SW 1271 (cell line): ENCODE data around the gene MARK4.

Experiments
- DNase-seq, 2 experiments: peaks; one replicate each; lab custom pipeline; 2025; lab: John Stamatoyannopoulos, UW

The MARK4 gene

DNA sequence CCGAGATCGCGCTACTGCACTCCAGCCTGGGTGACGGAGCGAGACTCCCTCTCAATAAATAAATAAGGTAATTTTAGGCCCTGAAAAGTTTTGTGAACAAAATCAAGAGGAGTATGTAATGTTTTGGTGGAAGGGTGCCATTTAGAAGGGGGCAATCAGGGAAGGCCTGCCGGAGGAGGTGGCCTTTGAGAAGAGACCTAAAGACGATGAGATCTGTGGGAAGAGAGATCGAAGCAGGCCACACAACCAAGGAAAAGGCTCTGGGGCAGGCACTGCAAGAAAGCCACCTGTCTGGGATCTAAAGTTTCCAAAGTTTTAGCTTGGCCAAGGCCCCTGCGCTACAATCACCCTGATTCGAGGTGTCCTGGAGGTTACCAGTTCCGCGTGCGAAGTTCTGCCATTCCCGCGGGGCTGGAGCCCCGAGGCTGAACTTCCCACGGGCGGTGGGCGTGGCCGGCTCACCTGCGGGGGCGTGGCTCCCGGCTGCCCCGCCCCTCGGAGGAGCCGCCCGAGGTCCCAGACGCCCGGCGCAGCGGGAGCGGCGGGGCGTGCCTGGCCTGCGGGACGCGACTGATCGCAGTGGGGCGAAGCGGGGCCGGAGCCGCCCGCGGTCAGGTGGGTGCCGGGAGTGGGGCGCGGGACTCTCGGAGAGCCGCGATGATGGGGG is 89.3 kb downstream of the MARK4 start, which contains the start of gene KLC3:
KLC3 (plus strand) TSS at position 519 of the 667 bp plus-strand sequence. CDS start 4,792 bp downstream, outside the sequence.
- DNase-seq, result no peak

GRCh38 chr19:45340899-45341453 is 89.9 kb downstream of the MARK4 start:
- DNase-seq, result no peak

GRCh38 chr19:45342911-45343310 is 91.8 kb downstream of the MARK4 start:
- DNase-seq, result no peak

DNA sequence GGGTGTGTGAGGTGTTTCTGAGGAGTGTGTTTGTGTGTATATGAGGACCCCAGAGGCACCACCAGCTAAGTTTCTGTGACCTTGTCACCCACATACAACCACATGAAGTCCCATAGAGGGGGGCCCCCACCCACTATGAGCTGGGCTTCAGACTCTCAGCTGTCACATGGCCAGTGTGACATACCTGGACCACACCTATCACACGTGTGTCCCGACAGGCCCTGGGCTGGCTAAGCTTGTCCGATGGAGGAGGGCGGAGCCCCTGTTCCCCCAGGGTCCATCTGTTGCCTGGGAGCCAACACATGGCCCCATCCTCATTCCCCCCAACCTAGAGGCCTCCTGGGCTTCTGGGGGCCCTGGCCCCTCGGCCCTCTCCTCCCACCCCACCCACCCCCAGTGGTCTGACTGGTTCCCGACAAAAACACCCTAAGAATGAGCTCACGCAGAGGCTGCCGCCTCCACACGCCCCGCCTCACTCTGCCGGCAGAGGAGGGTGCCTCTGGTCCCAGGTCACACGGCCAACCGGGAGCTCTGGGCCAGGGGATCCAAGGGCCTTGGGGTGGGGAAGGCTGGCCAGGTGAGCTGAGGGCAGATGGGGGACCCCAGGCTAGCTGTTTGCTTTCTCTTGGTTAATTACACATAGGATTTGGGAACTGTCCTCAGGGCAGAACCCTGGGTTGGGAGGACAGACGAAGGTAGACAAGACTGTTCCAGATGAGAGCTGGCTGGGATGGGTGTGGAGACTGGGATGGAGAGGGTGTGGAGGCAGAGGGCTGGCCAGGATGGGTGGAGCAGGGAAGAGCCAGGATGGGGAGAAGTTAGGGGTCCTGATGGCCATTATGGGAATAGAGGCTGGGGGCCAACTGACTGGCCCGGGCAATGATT is 93.8 kb downstream of the MARK4 start:
- no peak for DNase-seq

DNA sequence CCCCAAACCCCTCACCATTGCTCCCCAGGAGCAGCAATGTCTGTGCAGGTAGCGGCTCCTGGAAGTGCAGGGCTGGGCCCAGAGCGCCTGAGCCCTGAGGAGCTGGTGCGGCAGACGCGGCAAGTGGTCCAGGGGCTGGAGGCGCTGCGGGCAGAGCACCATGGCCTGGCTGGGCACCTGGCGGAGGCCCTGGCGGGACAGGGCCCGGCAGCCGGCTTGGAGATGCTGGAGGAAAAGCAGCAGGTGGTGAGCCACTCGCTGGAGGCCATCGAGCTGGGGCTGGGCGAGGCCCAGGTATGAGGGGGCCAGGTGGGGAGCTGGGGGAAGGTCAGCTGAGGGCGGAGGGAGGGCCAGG is 94.4 kb downstream of the MARK4 start:
- DNase-seq, result no peak

- DNase-seq, result no peak
Observed at GRCh38 chr19:45346449-45346848, 95.4 kb downstream of the MARK4 start.

DNA sequence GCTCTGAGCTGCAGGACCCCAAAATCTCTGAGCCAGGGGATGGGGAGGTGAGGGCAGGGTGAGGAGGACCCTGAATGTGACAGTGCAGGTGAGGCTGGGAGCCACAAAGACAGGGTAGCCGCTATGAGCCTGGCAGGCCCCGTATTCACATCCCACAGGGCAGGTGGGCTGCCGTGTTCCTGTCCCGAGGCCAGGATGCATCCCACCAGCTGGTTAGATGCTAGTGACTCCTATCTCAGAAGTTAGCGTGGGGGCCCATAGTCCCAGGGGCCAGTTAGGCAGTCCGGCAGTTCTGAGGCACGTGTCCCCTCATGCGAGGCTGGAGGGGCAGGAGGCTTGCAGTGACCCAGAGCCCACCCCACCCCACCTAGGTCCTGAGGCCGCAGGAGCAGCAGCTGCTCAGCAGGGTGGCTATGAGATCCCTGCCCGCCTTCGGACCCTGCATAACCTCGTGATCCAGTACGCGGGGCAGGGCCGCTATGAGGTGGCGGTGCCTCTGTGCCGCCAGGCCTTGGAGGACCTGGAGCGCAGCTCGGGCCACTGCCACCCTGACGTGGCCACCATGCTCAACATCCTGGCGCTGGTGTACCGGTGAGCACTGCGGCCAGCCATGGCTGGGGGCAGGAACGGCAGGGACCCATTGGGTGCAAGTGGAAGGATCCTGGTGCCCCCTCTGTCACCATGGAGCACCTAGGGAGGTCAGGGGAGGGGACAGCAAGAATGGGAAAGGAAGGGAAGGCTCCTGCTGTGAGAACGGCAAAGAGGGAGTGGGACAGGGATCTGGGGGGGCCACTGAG is 96.7 kb downstream of the MARK4 start:
- no peak for DNase-seq

- DNase-seq, result no peak
Observed at GRCh38 chr19:45348367-45349125, 97.5 kb downstream of the MARK4 start.

- no peak for DNase-seq
Observed at GRCh38 chr19:45349126-45349415, 98.0 kb downstream of the MARK4 start.

DNA sequence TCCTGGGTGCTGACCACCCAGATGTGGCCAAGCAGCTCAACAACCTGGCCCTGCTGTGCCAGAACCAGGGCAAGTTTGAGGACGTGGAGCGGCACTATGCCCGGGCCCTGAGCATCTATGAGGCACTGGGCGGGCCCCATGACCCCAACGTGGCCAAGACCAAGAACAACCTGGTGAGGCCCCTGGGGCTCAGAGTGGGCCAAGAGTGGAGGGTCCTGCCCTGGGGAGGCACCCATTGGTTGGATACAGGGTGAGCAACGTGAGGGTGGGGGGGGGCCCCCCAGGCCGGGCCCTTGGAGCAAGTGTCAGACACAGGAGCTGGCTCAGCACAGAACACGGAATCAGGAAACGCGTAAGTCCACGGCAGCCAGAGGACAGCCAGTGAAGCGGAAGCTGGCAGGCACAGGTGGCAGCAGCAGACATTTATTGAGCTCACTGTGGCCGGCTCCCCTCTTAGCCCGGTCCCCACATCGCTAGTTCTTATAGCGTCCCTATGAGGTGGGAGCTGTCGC is 98.4 kb downstream of the MARK4 start:
- DNase-seq, result no peak

DNA sequence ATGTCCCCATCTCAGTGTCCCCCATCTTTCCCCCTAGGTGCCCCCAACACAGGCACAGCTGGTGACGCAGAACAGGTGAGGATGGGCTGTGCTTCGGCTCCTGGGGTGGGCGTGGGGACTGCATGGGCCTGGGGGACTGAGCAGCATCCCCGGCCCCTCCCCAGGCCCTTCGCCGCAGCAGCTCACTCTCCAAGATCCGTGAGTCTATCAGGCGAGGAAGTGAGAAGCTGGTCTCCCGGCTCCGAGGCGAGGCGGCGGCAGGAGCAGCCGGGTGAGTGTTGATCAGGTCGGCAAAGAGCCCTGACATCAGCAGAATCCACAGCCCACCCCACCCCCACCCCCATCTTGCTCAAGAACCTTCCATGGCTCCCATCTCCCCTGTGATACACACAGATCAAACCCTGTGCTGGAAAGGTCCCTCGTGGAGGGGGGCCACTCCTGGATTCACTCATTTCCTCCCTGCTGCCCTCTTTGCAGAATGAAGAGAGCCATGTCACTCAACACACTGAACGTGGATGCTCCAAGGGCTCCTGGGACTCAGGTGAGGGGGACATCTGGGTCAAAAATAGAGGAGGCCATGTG is 99.5 kb downstream of the MARK4 start:
- DNase-seq, result no peak

DNA sequence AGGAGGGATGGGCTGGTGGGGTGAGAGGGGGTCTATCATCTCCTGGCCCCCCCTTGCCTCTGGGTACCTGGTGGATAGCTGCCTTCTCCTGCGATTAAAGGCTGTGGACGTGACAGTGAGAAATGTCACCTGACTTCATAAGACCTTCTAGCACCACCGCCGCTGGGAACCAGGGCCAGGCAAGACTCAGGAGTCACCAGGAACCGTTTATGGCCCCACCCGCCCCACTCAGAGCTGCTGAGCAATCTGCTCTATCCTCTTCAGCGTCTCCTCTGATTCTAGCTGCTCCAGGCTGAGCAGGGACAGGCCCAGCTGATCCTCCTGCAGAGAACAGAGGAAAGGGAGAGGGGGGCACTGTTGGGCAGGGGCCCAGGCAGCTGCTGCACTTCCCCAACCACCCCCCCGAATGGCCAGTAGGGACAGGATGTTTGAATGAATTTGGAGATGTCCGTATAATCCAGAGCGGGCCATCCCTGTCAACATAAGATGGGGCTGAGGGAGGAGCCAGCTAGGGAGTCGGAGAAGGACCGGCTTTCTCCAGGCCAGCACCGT is 100.4 kb downstream of the MARK4 start:
- no peak for DNase-seq

DNA sequence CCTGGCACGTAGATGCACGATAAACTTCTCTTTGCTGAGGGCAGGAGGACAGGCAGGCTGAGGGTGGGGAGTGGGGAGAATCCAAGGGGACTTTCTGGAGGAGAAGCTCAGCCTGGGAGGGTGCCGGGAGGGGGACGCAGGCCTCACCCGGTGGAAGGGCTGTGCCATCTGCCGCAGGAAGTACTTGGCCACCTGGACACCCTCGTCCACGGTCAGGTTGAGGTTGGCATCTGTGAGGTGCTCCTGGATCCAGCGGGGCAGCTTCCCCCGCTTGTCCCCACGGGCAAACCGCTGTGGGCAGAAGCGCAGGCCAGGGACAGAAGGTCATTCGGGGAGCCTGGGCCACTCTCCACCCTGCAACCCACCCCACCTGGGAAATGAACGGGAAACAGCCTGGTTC is 101.0 kb downstream of the MARK4 start:
- DNase-seq, result no peak

- no peak for DNase-seq
Observed at GRCh38 chr19:45352471-45352870, 101.4 kb downstream of the MARK4 start.

- DNase-seq, result no peak
Observed at GRCh38 chr19:45352914-45353796, 102.1 kb downstream of the MARK4 start.

- DNase-seq, result no peak
Observed at GRCh38 chr19:45354241-45354842, 103.3 kb downstream of the MARK4 start.
